Stimulated activated CD8-positive, alpha-beta memory T cell treated with anti-CD3 and anti-CD28 coated beads, Interleukin-7, amount 100 ng/mL, for 4 hours (primary cell): ENCODE measurements around the gene HIVEP2.

Source experiments
- DNase-seq, 2 donors: peaks; one replicate each; pipeline ENCODE4 v3.0.0-alpha.2; 2020; ENCODE audit warnings: low read depth in 2 of 2

The HIVEP2 gene

DNA sequence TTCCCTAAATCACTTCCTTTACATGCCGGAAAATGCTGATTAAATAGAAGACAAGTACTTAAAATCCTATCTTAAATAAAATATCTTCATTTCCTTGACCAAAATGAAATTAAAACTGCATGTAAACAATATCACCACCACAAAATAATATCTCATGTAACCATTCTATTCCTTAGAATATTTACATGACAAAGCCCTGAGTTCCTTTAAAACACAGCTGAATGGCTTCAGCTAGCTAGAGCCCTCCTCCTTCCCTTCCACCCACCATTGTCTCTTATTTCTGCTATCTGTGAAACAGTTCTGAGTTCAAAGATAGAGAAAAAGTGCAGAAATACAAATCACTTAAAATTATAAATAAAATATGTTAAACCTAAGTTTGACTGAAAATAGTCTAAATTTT, 103.1 kb downstream of the HIVEP2 start:
- no peak for DNase-seq

DNA sequence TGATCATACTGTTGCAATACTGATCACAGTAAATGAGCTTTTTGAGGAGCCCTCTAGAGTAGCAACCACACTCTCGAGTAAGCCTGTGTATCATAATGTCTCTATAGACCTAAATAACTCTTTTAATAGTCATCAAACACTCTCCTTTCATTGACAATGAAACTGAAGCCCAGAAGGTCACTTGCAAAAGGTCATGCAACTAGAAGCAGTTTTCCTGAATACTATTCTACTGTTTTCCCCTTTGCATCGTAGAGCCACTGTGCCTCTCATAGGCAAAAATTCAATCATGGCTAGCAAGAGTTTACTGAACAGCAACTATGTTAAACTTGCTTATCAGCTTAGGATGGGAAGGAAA, 105.3 kb downstream of the HIVEP2 start:
- no peak for DNase-seq

DNA sequence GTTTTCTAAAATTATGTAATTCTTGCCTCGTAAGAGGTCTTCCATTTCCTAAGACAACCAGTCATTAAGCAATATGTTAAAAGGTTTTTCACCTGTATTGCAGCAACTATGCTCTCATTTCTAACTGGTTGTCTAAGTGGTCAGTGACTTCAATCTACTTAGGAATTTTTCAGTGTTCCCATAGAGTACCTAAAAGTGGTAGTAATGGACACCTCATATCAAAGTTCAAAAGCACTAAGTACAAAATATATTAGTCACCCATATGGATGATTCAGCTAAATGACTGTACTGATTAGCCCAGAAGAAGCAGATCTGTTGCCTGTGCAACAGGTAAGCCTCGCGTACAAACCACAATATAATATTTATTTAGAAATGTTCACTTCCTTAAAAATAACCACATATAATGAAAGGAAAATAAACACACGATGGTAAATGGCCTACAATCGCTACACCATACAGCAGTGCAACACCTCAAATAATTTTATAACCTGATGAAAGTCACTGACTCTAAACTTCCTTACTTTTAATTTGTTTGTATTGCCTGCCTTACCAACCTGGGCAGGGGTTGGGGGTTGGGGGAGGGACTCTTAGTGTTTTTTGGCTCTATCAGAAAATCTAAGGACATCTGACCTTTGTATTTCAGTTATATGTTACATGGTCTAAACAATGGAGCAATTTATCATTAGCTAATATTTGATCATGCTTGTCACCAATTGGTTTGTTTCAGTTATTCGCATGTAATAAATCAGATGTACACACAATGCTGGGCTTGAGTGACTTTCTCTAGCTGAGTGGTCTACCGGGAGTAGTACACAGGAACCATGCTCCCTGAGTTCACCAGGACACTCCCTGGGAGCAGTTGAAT, 105.9 kb downstream of the HIVEP2 start:
- DNase-seq, result no peak

DNA sequence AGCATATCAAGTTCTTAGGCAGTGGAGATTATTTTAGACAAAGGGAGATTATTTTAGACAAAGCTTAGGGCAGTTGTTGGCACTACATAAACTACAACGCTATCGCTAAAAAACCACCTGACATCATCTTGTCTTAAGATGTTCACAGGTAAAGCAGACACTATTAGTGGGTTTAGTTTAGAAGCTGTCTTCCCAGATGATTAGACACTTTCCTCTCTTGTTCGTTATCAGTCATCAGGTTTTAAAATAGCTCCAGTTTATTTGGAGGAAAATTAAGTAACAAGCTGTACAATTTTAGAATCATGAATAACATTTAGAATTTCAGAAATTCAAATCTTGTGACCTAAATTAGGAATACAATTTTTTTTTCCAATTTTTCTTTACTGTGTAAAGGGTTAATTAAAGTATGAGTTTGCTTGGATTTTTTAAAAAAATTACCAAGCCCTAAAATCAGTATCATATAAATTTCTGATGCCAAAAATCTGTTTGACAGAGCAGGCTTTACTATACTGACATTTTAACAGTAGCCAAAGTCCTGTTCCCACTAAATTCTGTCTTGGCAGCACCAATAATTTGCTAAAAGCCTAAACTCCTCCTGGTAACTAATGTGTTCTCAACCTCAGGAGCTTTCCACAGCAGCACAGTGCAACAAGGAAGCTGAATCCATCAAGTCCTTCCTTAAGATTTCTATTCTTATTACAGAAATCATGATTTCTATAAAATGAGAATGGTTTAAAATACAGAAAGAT, 109.0 kb downstream of the HIVEP2 start:
- DNase-seq, result no peak

DNA sequence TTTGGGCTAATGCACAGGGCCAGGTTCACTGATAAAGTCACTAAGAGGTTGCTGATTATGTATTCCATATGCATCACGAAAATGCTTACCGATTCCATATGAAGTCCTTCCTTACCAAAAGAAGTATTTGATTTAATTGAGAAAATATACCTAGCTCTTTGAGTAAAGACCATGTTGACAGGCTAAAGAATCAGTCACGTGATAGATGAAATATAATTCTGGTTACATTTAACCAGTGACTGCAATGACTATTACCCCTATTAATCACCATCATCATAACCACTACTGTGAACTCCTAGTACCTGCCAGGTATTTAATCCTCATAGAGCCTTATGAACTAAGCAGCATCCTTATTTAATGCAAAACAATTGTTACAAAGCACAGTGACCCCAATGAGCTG, 110.1 kb downstream of the HIVEP2 start:
- DNase-seq, result no peak

DNA sequence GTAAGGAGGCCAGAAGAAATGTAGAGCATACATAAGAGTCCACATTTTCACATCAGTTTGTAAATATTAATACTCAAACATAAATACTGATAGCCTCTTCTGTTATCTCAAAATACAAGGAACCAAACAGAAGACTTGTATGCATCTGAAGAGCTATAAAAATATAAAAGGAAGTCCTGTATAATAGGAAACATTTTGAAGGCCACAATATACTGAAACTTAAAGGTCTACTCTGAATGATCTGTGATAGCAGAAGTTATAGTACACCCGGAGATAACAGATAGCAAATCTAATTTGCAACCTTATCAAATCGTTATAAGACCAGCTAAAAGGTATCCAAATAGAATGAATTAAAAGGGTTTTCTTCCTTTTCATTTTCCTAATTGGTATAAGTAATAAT, 111.2 kb downstream of the HIVEP2 start:
- no peak for DNase-seq

DNA sequence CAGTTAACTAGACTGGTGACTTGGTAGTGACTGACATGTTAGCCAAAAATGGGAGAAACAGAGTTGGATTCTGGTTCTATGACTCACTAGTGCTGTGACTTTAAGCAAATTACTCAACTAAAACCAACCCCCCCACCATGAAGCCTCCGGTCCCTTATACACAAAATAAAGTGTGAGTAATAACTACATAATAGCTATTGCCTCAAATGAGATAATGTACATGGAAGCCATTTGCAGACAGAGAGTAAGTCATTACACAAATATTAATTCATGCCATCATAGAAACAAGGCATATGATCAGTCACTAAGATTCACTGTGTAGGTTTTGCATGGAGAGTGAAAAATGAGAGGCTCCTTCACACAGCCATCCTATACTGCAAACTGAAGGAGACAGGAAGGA, 111.9 kb downstream of the HIVEP2 start:
- DNase-seq, result no peak

DNA sequence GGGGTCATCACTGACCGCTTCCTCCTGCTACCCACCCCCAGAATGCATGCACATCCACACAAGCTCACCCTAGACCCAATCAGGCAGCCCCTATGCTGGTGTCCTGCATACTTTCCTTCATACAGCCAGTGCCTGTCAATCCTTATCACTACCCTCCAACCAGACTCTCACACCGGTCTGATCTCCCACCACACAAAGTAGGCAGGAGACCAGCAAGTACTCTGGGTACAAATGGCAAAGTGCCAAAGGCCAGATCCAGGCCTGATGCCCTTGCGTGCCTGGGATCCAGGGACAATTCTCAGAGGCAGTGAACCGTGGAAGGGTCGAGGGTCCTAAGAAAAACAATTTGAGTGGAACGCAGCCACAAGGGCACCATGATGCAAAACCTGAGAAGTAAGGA, 114.2 kb downstream of the HIVEP2 start:
- DNase-seq, result no peak

DNA sequence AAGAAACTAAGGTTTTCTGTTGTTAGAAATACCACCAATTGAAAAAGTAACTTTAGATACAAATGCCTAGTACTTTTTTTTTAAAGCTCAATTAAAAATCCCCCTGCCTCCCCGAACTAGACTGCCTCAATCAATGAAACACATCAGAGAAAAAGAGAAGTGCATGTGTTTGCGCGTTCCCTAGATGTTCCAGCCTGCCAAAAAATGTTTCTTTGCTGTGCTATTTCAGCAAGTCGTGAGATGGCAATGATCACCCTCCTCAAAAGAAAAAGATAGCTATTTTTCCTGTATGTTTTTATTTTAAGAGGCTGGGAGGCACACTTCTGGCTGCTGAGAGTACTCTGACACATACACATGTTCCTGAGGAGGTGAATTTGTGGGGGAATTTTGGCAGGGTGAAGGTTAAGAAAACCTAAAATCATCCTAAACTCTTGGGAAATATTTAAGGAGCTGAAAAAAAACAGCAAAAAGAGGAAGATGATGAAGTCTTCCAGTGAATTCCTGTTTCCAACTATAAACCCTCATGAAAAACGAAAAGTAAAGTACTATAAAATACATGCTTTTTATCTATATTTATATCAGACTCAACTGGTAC, 114.8 kb downstream of the HIVEP2 start:
- DNase-seq, result no peak

DNA sequence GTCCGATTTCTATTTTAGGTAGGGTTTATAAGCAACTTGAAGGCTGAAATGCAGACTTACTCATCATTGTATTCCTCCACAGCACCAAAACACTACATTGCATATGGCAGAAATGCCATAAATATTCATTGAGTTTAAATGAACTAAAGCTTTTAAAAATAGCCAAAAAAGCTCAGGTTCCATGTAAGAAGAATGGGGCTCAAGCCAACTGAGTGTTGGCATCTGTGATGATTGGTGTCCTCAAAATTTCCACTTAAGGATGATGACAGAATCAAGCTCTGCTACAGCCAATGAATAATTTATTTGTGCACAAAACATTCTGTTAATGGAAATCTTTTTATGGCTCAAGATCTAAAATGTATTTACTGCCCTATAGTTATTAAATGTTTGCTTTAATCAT, 115.4 kb downstream of the HIVEP2 start:
- no peak for DNase-seq

DNA sequence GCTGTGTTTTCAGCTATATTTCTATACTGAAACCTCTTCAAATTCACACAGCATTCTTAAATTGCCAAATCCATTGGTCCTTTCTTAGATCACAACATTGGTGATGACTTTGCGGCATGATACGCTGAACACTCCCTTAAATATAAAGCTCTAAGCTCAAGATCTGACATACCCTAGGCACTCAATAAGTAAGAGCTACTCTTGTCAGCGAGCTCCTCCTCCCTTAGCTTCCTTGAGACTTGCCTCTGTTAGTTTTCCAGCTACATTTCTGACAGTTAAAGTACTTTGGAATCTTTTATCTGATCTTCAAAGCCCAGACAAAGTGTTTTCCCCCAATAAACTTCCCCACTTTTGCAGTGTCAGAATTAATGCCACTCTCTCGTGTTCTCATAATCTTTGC, 117.0 kb downstream of the HIVEP2 start:
- DNase-seq, result no peak

DNA sequence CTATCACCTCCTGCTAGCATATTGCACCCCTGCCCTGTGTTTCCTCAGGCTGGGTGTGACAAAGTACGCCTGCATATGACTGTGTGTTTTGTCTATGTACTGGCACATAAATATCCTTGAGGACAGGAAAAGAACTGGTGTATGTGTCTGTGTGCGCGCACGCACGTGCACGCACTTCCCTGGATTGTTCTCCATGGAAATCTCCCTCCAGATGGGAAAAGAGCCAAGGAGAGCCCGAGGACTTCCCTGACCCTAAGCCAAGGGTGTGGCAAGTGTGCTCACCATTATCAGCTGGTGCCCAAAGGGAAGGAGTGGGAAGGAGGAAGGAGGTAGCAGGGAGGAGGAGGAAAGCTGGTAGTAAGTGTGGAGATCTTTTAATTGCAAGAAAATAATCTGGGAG, 117.6 kb downstream of the HIVEP2 start:
- DNase-seq, result no peak

DNA sequence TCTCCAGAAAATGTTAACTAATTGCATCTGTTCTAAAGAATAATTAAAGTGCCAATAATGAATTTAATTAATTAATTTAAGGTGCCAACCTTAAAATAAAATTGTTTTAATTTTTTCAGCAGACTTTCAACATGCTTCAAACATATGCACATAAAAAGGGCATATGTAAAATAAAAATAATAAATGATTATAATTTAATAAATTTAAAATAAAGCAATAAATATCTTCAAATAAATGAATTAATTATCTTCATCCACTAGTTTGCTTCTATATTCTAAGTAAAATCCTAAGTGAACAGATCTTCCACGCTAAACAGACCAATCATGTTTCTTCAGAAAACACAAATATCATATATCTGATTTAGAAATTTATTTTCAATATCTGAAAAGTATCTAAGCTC, 119.2 kb downstream of the HIVEP2 start:
- no peak for DNase-seq

DNA sequence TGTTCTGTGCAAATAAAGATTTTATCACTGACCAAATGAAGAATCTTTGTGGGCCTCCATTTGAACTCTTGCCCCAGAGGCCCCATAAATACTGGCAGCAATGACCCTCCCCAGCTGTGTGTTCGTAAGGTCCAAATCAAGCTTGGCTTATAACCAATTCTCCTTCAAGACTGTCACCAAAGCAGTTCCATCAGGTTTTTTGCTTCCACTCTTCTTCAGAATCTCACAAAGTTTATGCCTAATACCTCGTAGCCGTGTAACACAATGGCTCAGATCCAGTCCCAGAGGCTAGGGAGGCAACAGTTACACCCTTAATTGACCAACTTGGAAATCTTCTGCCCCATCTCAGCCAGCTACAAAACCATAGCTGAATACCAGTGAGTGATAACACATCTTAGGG, 120.5 kb downstream of the HIVEP2 start:
- no peak for DNase-seq

DNA sequence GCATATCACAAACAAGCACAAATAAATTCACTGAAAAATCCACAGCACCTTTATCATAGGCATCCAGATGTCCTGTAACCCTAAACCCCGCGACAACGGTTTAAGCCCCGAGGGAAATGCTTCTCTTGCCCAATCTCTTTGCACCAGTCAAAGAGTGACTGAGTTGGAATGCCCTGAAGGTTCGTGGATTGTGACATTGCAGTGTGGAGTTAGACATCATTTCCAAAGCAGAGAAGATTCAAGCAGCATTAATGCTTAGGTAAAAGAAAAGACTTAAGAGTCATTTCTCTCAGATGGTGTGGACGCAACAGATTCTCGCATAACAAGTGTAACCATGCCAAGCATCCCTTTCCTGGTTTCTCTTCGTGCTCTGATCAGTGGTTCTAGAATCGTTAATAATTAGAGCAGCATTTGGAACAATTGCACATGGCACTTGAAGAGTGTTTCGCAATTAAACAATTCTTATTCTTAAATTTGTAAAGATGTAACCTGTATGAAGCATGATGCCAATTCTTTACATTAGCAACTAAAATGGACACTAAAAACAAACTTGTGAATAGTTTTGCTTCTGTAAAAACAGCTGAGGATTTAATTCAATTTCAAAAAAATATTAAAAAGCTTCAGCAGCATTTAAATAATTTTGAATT, 121.6 kb downstream of the HIVEP2 start:
- DNase-seq, result no peak

DNA sequence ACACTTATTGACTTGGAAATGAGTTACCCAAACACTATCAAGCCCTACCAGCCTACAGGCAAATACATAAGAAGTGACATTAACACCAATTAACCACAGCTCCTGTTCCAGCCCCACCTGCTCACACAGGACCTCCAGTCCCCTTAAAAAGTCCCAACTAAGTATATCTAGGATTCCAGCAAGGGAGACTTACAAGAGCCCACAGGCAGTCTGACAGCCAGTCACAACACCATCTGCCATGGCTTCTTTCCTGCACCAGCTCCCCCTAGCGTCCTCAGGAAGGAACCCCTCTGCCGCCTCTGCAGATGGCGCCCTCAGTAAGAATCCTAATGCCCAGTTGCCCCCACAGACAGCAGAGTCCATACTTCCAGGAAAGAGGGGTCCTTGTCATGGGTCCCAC, 122.1 kb downstream of the HIVEP2 start:
- no peak for DNase-seq

DNA sequence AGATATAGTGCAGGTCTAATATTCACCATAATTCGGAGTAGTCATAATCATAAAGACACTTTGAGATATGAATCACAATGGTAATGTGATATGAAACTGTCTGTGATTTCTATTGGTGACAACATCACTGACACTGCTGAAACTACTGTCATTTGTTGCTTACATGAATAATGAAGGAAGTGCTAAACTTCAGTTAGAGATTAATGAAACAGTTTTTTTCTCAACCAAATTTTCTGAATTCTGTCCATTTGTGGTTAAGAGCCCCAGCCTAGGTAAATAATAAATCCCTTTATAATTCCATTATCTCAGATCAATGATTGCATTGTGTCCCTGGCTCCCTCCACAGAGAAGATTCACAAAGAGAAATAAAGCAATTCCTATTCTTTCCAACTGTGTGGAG, 122.6 kb downstream of the HIVEP2 start:
- no peak for DNase-seq

DNA sequence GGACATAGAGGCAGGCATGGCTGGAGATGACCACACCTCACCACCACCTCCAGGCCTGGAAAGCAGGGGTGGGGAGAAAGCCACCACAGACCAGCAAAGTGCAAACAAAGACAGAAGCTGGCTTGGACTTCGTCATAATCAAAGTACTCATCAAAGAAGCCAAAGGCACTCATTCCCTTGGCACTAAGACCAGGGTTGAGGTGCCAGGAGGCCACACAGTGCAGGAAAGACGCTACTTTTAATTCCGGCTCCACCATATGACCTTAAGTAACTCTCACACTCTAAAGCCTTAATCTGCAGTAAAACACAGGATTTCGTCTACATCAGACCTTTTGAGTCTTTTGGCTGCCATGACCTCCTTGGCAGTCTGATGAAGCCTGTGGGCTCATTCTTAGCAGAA, 123.1 kb downstream of the HIVEP2 start:
- no peak for DNase-seq

DNA sequence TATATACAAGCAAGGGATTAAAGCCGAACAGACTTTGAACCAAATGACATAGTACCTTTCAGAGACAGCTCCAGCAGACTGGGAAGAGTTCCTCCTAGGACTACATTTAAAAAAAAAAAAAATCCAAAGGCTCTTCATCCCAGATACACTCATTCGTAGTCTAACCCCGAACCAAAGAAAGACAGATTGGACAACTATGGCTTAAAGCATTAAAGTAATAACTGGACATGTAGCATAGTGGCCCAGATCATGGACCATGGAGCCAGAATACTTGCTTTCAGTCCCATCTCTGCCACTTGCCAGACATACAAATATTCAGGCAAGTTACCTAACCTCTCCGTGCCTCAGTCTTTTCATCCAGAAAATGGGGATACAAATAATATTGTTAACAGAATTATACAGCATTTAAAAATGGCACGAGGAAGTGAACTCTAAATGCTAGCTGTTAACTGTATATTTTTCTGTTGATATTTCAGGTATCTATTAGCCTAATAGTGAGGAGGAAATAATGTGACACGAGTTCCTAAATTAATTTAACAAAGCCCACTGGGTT, 123.7 kb downstream of the HIVEP2 start:
- DNase-seq, result no peak

DNA sequence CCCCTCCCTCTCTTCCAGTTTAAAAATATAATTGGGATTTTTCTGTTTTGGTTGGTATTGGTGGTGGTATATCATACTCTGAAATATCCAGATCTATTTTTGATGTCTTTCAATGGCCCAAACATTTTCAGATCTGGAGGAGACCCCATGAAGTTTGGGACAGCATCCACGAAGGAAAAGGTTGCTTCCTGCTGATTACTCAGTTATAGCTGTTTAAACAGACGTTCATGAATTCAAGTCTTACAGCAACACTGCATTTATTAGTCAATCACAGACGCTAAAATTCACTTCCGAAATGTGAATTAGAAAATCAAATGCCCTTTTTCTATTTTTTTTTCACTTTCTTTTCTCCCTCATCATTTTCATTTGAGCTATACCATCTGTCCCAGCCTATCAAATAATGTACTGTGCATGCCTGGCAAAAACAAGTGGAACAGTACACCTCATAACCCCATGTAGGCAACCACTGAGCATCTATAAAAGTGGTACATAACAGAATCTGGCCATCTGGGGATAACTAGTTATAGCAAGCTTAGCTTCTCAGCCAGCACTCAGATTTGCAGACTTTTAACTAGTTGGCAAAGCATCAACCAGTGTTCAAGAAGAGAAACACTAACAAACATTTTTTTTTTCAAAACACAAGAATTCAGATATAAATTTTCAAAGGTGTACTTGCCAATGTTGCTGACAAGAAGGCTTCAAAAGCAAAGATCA, 124.5 kb downstream of the HIVEP2 start:
- DNase-seq, result no peak

DNA sequence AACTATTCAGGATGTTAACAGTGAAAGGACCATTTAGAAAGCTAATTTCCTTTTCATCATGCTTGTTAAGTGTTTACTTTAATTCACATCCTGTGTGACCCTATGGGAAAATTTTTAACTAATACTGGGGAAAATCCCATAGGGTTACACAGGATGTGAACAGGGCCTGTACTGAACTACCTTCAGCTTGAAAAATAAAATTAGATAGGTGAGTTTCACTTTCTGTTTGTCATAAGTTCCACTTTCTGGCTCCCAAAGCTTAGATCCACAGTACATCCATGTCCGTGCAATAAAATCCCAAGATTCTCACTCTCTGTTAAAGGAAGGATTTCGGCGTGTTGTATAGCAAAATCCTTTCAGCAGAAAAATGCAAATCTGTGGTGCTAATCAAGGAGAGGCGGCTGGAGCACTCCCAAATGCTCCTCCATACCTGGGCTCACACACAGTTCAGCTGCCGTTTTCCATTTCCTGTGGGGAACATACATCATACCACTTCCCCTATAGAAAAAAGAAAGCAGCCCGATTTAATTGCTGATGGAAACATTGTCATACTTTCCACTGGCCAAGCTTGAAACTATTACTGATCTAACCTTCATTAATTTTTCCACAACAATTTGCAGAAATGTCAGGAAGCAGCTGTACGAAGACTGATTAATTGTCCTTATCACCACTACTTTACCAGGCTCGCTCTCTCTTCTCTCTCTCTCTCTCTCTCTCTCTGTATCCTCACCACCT, 125.2 kb downstream of the HIVEP2 start:
- peak; percentile 30 to 41 for DNase-seq
